Endothelial cell of umbilical vein (primary cell): ENCODE measurements around the gene PDE11A. TPM values are rescaled to one million over a fixed set of nuclear protein-coding genes. Genes with fewer than 3 reads are reported as not detected.

Source experiments
- BruUV-seq: library from RNA; stranded (reverse); fragments of 400-500 nt; replicated peaks from 2 replicates; lab custom pipeline; 2021; lab: Mats Ljungman, UMichigan
- CTCF ChIA-PET: fragments of 300-600, 350-600 bp; sonication (Branson Sonifier 250); formaldehyde crosslinking; loops from one replicate; lab custom pipeline; 2021; ENCODE audit warnings: antibody characterized with exemption, inconsistent platforms; lab: Charles Lee
- POLR2A ChIA-PET: fragments of 300-600, 350-600 bp; sonication (Branson Sonifier 250); formaldehyde crosslinking; loops from one replicate; lab custom pipeline; 2021; ENCODE audit warnings: antibody characterized with exemption, inconsistent platforms; lab: Charles Lee
- DNase-seq: peaks from one replicate; pipeline ENCODE4 v3.0.0-alpha.2; 2011; ENCODE audit warnings: low read depth, low spot score
- FAIRE-seq: peaks from 2 replicates; lab custom pipeline; 2011; peaks lifted over from hg19 to GRCh38; lab: Jason Lieb, UNC
- H2AFZ ChIP-seq: 2 replicates; pipeline ENCODE4 v1.6.0; 2012; ENCODE audit warnings: low read depth, low read length, control low read depth, inconsistent platforms
- H3K27ac ChIP-seq: 2 replicates; pipeline ENCODE4 v1.5.1; 2011; ENCODE audit warnings: low read depth, mild to moderate bottlenecking, control low read depth, low read length, moderate library complexity; ENCODE audit not compliant: insufficient read depth
- H3K27me3 ChIP-seq, 2 experiments: 2 replicates each; pipeline versions ENCODE4 v1.6.0 to v1.6.1; 2011; ENCODE audit warnings: low read length in 2 of 2, mixed read lengths in 1 of 2; ENCODE audit not compliant: control insufficient read depth in 2 of 2, insufficient read depth in 2 of 2
- H3K36me3 ChIP-seq, 2 experiments: 2 replicates in 1 of 2; 3 replicates in 1 of 2; pipeline ENCODE4 v1.5.1; 2011; ENCODE audit warnings: low read length in 2 of 2, mild to moderate bottlenecking in 1 of 2, moderate library complexity in 1 of 2; ENCODE audit not compliant: control insufficient read depth in 2 of 2, insufficient read depth in 2 of 2; ENCODE audit errors: extremely low read depth in 1 of 2
- H3K4me1 ChIP-seq: 3 replicates; pipeline ENCODE4 v1.5.1; 2011; ENCODE audit warnings: mild to moderate bottlenecking, low read length; ENCODE audit not compliant: control insufficient read depth, insufficient read depth; ENCODE audit errors: extremely low read depth
- H3K4me2 ChIP-seq: 2 replicates; pipeline ENCODE4 v1.6.1; 2011; ENCODE audit warnings: low read length, control low read depth, mixed read lengths; ENCODE audit not compliant: insufficient read depth
- H3K4me3 ChIP-seq, 3 experiments: fragments of 200-600 bp in 1 of 3; sonication (generic), shearing (Covaris generic) in 1 of 3; replicated peaks in 1 of 3; 2 replicates each; pipeline ENCODE4 v1.5.1; 2011 to 2016; ENCODE audit warnings: control low read depth in 3 of 3, low read length in 3 of 3, mild to moderate bottlenecking in 2 of 3, inconsistent platforms in 1 of 3, low read depth in 1 of 3, moderate library complexity in 1 of 3; ENCODE audit not compliant: insufficient read depth in 1 of 3
- H3K79me2 ChIP-seq: 2 replicates; pipeline ENCODE4 v1.6.0; 2012; ENCODE audit warnings: low read length, inconsistent platforms; ENCODE audit not compliant: control insufficient read depth, insufficient read depth
- H3K9ac ChIP-seq: replicated peaks from 2 replicates; pipeline ENCODE3; 2011; ENCODE audit warnings: low read length, control low read depth; ENCODE audit not compliant: insufficient read depth; ENCODE audit errors: extremely low read depth
- H3K9me1 ChIP-seq: replicated peaks from 3 replicates; pipeline ENCODE4 v1.6.0; 2011; ENCODE audit warnings: mild to moderate bottlenecking, low read length; ENCODE audit not compliant: control insufficient read depth, insufficient read depth; ENCODE audit errors: extremely low read depth
- H3K9me3 ChIP-seq: replicated peaks from 2 replicates; pipeline ENCODE4 v1.5.1; 2012; ENCODE audit warnings: low read length, inconsistent platforms; ENCODE audit not compliant: control insufficient read depth, insufficient read depth
- H4K20me1 ChIP-seq: replicated peaks from 2 replicates; pipeline ENCODE3; 2011; ENCODE audit warnings: mild to moderate bottlenecking, low read length; ENCODE audit not compliant: control insufficient read depth, insufficient read depth; ENCODE audit errors: extremely low read depth
- CTCF ChIP-seq, 2 donors: IDR thresholded peaks; 1 replicate in 1 of 2; 2 replicates in 1 of 2; pipeline ENCODE4 v1.5.1; 2011; ENCODE audit warnings: low read length in 2 of 2, mild to moderate bottlenecking in 2 of 2, moderate library complexity in 2 of 2, control low read depth in 1 of 2, inconsistent platforms in 1 of 2, low read depth in 1 of 2; ENCODE audit not compliant: insufficient read depth in 1 of 2; ENCODE audit errors: extremely low read depth in 1 of 2
- EZH2 ChIP-seq: IDR thresholded peaks from 2 replicates; pipeline ENCODE4 v1.6.1; 2012; ENCODE audit warnings: borderline replicate concordance, low read depth, mild to moderate bottlenecking, moderate library complexity, low read length, inconsistent platforms; ENCODE audit not compliant: severe bottlenecking
- FOS ChIP-seq: IDR thresholded peaks from 2 replicates; pipeline ENCODE4 v1.6.1; 2011; ENCODE audit warnings: mild to moderate bottlenecking, low read length, moderate library complexity, borderline replicate concordance; ENCODE audit not compliant: insufficient read depth
- GATA2 ChIP-seq: IDR thresholded peaks from 2 replicates; pipeline ENCODE4 v1.7.0; 2011; ENCODE audit warnings: low read depth, mild to moderate bottlenecking, moderate library complexity, mixed read lengths, low read length; ENCODE audit not compliant: insufficient read length, insufficient read depth
- JUN ChIP-seq: IDR thresholded peaks from 2 replicates; pipeline ENCODE4 v1.6.1; 2011; ENCODE audit warnings: borderline replicate concordance, low read depth; ENCODE audit not compliant: insufficient read length, insufficient read depth
- MAX ChIP-seq: IDR thresholded peaks from 2 replicates; pipeline ENCODE4 v1.6.1; 2011; ENCODE audit not compliant: insufficient read depth, insufficient read length
- MYC ChIP-seq: IDR thresholded peaks from one replicate; pipeline ENCODE4 v1.6.1; 2011; ENCODE audit warnings: mild to moderate bottlenecking, low read depth, low read length
- POLR2A ChIP-seq: IDR thresholded peaks from 2 replicates; pipeline ENCODE4 v1.6.1; 2012; ENCODE audit warnings: low read depth, mild to moderate bottlenecking, control low read depth, low read length
- POLR2AphosphoS5 ChIP-seq: IDR thresholded peaks from 2 replicates; pipeline ENCODE4 v1.6.1; 2012; ENCODE audit warnings: low read depth, mild to moderate bottlenecking, control low read depth, low read length, moderate library complexity; ENCODE audit not compliant: insufficient read depth
- dilution Hi-C: fragments of 300-500 bp; cut with MboI; formaldehyde crosslinking; loops from one replicate; pipeline ENCODE4 v1.15.0; 2019; ENCODE audit warnings: low sequenced_read_pairs; ENCODE audit not compliant: extremely low pct_ligation_motif_present
- intact Hi-C: fragments of 100-400 bp; cut with micrococcal nuclease; formaldehyde crosslinking; loops from one replicate; pipeline ENCODE4 v1.10.0; 2022
- polyA plus RNA-seq, 4 experiments: library from polyadenylated mRNA; depleted of rRNA in 3 of 4; stranded (reverse) in 3 of 4; unstranded in 1 of 4; fragments of >200 nt; gene quantifications; 2 replicates each; pipeline versions ENCODE4 v1.2.1 to v1.2.3, GENCODE V29; 2011 to 2012; ENCODE audit warnings: missing spikeins in 1 of 4
- total RNA-seq: library from RNA; stranded (reverse); gene quantifications from 2 replicates; pipeline ENCODE4 v1.2.3, GENCODE V29; 2021

The PDE11A gene
- total and polyA plus RNA-seq, 2 donors (not counting 3 experiments of a cell fraction or from before 2014, with no cell fraction given), result 0.07 to 0.51 TPM

- no peaks in the 10 kb centered on the region for H3K9me3 ChIP-seq
- H2AFZ ChIP-seq, result no peak overlapping the region
- H3K79me2 ChIP-seq, result no peaks in the 10 kb centered on the region
- no peaks in the 10 kb centered on the region for H3K9me1 ChIP-seq
- ChIA-PET POLR2A (no interaction called here), CTCF (interaction anchor here (4.9 kb wide), 1 partner anchor 12 kb away, joined by 25 read pairs; no protein-coding TSS in a partner anchor)
- no peak overlapping the region for H3K27ac ChIP-seq
- H3K4me2 ChIP-seq, result no peak overlapping the region
- no peaks in the 10 kb centered on the region for H3K4me1 ChIP-seq
- TF ChIP-seq POLR2AphosphoS5 (no peak), GATA2 (no peak), EZH2 (no peak), JUN (no peak), CTCF (IDR thresholded peaks at IDR 0.05; ENCODE audit: extremely low read depth in 1 of 2, insufficient read depth in 1 of 2, low read depth in 1 of 2, low read length in 2 of 2) (no peak), FOS (no peak), MYC (no peak), MAX (no peak), POLR2A (no peak)
- FAIRE-seq (no peak), DNase-seq (no peak)
- dilution Hi-C loops, result no loop called here
- intact Hi-C loops, result no loop called here
- no peaks in the 10 kb centered on the region for H3K27me3 ChIP-seq
- H4K20me1 ChIP-seq, result no peaks in the 10 kb centered on the region
- no peak overlapping the region for H3K4me3 ChIP-seq
- H3K36me3 ChIP-seq, result no peaks in the 10 kb centered on the region
- no TSS peak for BruUV-seq
- H3K9ac ChIP-seq, result no peak overlapping the region
Measured at GRCh38 chr2:177592397-177592796, 480.2 kb downstream of the PDE11A start.
